GM12873 (cell line): ENCODE data around the gene NTRK3.

ENCODE experiments used
- TF ChIP-seq, protein P1 (sequence below): IDR thresholded peaks from 2 replicates; pipeline ENCODE4 v1.5.1; 2012; ENCODE audit warnings: low read depth, mild to moderate bottlenecking, moderate library complexity, low read length, control low read depth; ENCODE audit not compliant: insufficient read depth; ENCODE audit errors: missing control alignments

Gene NTRK3

GRCh38 chr15:88108477-88108876 is 148.1 kb downstream of the NTRK3 start:
- TF ChIP-seq, protein P1, sequence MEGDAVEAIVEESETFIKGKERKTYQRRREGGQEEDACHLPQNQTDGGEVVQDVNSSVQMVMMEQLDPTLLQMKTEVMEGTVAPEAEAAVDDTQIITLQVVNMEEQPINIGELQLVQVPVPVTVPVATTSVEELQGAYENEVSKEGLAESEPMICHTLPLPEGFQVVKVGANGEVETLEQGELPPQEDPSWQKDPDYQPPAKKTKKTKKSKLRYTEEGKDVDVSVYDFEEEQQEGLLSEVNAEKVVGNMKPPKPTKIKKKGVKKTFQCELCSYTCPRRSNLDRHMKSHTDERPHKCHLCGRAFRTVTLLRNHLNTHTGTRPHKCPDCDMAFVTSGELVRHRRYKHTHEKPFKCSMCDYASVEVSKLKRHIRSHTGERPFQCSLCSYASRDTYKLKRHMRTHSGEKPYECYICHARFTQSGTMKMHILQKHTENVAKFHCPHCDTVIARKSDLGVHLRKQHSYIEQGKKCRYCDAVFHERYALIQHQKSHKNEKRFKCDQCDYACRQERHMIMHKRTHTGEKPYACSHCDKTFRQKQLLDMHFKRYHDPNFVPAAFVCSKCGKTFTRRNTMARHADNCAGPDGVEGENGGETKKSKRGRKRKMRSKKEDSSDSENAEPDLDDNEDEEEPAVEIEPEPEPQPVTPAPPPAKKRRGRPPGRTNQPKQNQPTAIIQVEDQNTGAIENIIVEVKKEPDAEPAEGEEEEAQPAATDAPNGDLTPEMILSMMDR: no peak

- TF ChIP-seq, protein P1: no peak
Observed at GRCh38 chr15:88106074-88106473, 150.5 kb downstream of the NTRK3 start.

DNA sequence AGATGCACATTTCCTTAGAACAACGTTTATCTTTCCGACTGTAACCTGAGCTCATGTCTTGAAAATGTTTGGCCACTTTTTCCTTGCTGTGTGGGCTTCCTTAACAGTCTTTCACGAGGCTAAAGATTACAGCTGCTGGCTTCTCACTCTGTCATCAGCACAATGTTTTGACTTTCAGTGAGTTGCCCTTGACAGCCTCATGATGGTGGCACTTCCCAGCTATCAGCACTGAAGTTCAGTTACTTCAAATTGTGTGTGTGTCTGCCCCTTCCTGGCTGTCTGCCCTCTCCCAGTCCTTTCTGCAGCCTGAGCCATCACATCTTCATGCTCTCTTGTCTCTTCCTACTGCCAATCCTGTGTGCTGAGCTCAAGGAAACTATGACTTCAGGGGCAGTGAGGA is 152.2 kb downstream of the NTRK3 start:
- TF ChIP-seq, protein P1: no peak

GRCh38 chr15:88100181-88100580 is 156.4 kb downstream of the NTRK3 start:
- TF ChIP-seq, protein P1: no peak

GRCh38 chr15:88098361-88098760 is 158.2 kb downstream of the NTRK3 start:
- TF ChIP-seq, protein P1: no peak

DNA sequence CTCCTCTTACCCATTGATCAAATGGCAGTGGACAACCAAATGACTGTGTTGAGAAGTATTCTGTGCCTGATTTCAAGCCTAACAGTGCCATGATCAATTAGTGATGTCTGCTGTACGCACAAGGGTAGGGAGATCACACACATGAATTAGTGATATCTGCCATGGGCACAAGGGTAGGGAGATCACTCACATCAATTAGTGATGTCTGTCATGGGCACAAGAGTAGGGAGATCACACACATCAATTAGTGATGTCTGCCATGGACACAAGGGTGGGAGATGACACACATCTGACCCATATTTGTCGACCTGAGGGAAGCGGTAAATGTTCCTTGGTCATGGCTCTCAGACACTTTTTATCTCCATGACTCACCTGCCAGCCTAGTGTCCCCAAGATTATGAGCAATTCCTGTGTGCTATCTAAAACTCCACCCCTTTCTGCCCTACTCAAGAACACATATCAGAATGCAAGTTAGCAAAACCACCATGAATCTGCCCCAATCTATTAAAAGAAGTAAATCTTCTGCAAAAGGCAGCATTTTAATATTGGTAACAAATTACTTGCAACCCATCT is 165.0 kb downstream of the NTRK3 start:
- TF ChIP-seq, protein P1: no peak

DNA sequence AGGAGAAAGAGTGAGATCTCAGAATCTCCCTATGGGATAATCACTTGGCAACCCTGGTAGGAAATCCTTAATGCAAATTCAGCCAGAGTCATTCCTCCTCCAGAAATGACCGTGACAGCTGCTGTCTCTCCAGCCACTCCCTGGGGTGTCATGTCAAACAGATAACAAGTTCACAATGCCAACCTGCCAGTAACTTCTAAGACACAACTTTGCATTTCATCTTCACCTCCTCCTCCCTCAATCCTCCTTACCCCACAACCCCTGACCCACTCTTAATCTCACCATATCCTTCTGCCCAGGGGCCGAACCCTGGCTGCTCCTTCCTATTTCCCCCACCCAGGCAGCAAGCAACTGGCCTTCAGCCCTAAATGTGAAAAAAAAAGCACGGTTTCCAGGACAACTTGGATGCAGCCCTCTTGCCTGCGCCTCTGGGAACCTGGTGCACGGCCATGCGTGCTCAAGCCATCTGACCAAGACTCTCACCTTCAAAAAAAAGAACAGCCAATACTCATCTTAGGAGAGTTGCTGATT is 166.0 kb downstream of the NTRK3 start:
- TF ChIP-seq, protein P1: no peak
